Myometrial cell (primary cell): Measurements from ENCODE around the gene OR4N2. TPM values are rescaled to one million over a fixed set of nuclear protein-coding genes. Genes with fewer than 3 reads are reported as not detected.

Experiments used
- total RNA-seq: library from RNA; depleted of rRNA; stranded (reverse); fragments of >200 nt; gene quantifications from 2 replicates; pipeline ENCODE4 v1.2.3, GENCODE V29; 2015

OR4N2 gene
- not detected in 2 replicates for total RNA-seq

GRCh38 chr14:19803470-19803869 is at the start of gene OR4N2:
TSS of gene OR4N2 (plus strand) at chr14:19803770. CDS start at chr14:19827449, 23,679 bp downstream.

GRCh38 chr14:19773204-19773603 is 30.4 kb upstream of the OR4N2 start, which contains the start of gene OR4M1:
TSS of gene OR4M1 (plus strand) at chr14:19773504. CDS start at chr14:19780323, 6,819 bp downstream.

GRCh38 chr14:19874842-19875241 is 71.3 kb downstream of the OR4N2 start, which contains the start of gene OR4K2:
TSS of gene OR4K2 (plus strand) at chr14:19875142. CDS start at chr14:19876268, 1,126 bp downstream.

Other genes starting within 250 kb of the OR4N2 start
- gene OR11H2, start 89.9 kb upstream of the OR4N2 start, total RNA-seq, result not detected in 2 replicates
- gene OR4Q3, start 60.2 kb upstream of the OR4N2 start, total RNA-seq, result not detected in 2 replicates
- not detected in 2 replicates for gene OR4M1, start 30.3 kb upstream of the OR4N2 start, total RNA-seq
- not detected in 2 replicates for gene OR4K2, start 71.4 kb downstream of the OR4N2 start, total RNA-seq
- gene OR4K5, start 116.8 kb downstream of the OR4N2 start, total RNA-seq, result not detected in 2 replicates
- gene OR4K1, start 127.1 kb downstream of the OR4N2 start, total RNA-seq, result not detected in 2 replicates
- gene OR4K15, start 171.8 kb downstream of the OR4N2 start, total RNA-seq, result not detected in 2 replicates
- not detected in 2 replicates for gene OR4Q2, start 198.4 kb downstream of the OR4N2 start, total RNA-seq
- not detected in 2 replicates for gene OR4K14, start 215.5 kb downstream of the OR4N2 start, total RNA-seq
- gene OR4K13, start 232.3 kb downstream of the OR4N2 start, total RNA-seq, result not detected in 2 replicates